SH-SY5Y (cell line): ENCODE measurements around the gene TSHZ1.

Experiments
- GATA2 ChIP-seq: IDR thresholded peaks from 2 replicates; pipeline ENCODE4 v1.6.1; 2011; ENCODE audit warnings: mild to moderate bottlenecking, low read depth, low read length
- GATA3 ChIP-seq: IDR thresholded peaks from 2 replicates; pipeline ENCODE4 v1.6.1; 2011; ENCODE audit warnings: low read depth, mild to moderate bottlenecking, low read length, moderate library complexity

- TF ChIP-seq GATA2 (no peak), GATA3 (no peak)
Measured at GRCh38 chr18:75238786-75239185, 28.2 kb downstream of the TSHZ1 start.
